GM15510 (cell line): Measurements from ENCODE around the gene AMBRA1.

Source experiments
- POLR2A ChIP-seq: IDR thresholded peaks from 3 replicates; pipeline ENCODE4 v1.6.1; 2011; ENCODE audit warnings: borderline replicate concordance; ENCODE audit not compliant: insufficient read length; ENCODE audit errors: extremely low read depth

AMBRA1 gene

DNA sequence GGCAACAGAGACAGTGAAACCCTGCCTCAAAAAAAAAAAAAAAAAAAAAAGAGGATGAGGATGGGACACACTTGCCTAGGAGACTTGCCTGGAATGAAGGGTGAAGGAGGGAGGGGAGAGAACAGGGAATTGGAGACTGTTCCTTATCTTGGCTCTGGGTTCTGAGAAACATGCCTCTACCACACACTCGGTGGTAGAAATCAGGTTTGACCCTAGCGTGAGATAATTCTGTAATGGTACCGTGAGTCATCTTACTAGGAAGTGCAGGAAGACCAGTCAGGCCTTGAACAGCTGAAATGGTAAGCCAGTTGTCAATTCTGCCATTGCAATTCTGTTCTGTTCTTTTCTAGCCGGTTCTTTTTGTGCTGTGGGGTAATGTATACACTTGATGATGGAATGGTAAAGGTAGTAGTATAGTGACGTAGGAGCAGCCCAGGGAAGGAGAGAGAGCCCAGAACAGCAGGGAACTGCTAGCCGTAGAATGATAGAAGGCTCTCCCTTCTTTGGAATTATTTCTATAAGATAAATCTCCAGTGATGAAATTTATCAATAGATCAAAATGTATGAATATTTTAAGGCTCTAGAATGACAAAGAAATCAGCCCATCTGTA is 3.9 kb upstream of the AMBRA1 start:
- TF ChIP-seq POLR2A: no peak

DNA sequence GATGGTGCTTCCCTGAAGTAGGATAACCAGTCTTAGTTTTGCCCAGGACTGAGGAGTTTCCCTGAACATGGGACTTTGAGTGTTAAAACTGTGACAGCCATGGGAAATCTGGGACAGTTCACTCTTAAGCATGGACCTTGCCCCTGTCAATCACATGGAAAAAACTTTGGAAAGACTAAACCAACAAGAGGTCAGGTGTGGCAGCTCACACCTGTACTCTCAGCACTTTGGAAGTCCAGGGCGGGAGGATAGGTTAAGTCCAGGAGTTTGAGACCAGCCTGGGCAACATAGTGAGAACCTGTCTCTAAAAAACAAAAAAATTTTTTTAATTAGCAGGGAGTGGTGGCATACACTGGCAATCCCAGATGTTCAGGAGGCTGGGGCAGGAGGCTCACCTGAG is 3.3 kb upstream of the AMBRA1 start:
- no peak for TF ChIP-seq POLR2A

DNA sequence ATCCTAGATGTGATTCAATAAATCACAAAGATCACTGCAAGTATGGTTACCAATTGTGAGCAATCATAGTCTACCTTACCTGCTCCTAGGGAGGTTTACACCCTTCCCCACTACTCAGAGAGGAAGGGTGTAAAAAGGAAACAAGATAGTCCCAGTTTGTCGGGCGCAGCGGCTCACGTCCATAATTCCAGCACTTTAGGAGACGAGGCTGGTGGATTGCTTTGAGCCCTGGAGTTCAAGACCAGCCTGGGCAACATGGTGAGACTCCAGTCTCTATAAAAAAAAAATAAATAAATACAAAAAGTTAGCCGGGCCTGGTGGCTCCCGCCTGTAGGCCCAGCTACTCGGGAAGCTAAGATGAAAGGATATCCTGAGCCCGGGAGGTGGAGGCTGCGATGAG is 962 bp upstream of the AMBRA1 start:
- TF ChIP-seq POLR2A: no peak

DNA sequence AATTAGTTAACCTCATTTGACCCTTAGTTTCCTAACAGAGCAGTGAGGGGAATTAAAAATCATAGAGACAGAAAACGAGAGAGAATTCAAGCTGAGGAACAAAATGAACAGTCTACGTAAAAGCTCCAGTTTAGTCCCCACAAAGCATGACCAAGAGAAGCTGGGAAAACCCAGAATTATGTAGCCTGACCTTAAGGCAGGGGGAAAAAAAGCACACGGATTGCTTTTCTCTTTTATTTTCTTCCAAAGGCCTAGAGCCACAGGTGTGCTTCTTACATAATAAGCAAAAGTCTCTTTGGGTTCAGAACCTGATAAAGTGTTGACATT is 514 bp upstream of the AMBRA1 start:
- no peak for TF ChIP-seq POLR2A

DNA sequence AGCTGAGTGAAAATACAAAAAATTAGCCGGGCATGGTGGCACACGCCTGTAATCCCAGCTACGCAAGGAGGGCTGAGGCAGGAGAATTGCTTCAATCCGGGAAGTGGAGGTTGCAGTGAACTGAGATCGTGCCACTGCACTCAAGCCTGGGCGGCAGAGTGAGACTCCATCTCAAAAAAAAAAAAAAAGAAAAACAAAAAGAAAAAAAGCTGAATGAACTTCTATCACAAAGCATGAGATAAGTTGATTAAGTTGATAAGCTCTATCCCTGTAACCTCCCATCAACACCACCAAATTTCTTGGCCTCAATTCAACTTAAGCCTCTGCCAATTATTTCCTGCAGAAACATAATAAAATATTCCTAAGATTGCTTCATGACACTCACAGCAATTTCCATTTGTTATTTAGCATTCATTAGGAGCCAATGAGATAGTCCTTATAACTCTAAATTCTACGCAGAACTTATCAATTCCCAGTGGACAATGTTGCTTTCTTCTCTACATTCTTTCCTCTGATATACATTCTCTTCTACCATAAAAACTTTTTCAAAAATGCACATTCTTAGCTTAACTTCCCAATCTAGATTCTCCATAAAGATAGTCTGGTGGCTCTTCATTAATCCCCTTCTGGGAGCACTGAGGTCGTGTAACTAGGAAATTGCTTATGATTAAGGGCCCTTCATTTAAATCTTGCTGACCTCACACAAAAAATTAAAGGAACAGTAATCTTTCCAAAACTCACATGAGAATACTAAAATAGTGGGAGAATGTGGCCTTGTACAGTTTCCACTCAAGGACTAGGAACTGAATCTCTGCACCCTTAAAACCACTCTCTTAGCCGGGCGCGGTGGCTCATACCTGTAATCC is 2.9 kb downstream of the AMBRA1 start:
- TF ChIP-seq POLR2A: no peak

DNA sequence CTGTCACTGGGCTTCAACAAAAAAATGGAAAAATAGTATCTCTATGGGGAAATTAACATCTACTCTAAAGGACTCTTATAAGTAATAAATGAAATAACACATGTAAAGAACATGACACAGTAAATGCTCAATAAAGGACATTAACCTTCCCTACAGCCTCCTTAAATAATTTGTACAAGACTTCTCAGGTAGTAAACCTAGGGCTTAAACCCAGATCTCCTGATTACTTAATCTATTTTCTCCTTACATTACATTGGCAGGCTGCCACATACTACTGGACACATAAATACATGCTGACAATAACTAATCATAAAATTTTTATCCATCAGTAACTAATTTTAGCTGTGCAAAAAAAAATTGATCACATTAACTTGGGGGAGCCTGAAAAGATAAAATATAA is 4.9 kb downstream of the AMBRA1 start:
- no peak for TF ChIP-seq POLR2A

DNA sequence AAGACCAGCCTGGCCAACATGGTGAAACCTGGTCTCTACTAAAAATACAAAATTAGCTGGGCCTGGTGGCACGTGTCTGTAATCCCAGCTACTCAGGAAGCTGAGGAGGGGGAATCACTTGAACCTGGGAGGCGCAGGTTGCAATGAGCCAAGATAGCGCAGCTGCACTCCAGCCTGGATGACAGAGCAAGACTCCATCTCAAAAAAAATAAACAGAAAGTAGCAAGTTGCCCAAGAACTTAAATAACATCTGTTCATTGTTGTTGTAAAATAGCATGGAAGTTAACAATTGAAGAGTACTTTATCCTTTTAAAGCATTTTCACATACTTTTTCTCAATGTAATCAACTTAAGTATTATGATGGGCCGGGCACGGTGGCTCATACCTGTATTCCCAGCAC is 5.7 kb downstream of the AMBRA1 start:
- no peak for TF ChIP-seq POLR2A

DNA sequence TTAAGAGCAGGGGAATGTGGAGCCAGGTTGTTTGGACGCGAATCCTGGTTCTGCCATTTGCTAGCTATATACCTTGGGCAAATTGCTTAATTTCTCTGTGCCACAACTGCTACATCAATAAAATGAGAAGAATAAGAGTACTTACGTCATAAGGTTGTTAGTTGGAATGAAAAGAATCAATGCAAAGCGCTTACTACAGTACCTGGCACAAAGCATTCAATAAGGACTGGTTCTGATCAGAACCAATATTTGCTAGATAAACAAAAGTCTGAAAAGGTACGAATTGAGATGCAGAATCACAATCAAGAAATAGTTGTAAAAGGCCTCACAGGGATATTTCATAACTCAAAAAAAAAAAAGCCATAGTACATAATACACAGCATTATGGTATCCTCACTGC is 11.2 kb downstream of the AMBRA1 start:
- TF ChIP-seq POLR2A: no peak

DNA sequence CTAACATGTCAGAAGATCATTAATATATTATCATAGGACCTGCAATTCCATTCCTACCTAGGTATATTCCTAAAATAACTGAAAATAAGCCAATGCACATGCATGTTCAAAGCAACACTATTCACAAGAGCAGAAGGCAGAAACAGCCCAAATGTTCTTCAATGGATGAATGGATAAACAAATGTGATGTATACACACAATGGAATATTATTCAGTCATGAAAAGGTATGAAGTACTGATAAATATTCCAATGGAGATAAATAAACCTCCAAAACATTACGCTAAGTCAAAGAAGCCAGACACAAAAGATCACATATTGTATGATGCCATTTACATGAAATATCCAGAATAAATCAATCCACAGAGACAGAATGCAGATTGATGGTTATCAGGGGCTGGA is 16.8 kb downstream of the AMBRA1 start:
- TF ChIP-seq POLR2A: no peak

DNA sequence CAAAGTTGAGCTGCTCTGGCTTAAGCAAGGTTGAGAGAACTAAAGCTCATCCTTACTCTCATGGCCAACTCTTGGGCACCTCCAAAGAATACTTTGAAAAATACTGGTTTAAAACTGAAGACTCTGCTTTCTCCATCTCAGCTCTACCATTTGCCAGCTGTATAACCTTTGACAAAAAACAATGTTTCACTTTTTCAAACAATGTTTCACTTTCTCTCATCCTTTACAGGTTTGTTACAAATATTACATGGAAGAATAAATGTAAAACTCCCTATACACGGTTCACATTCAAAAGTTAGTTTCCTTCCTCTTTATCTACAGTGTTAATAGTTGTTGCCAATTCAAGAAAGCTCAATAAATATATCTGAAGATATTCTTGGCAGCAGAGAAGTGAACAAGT is 19.2 kb downstream of the AMBRA1 start:
- no peak for TF ChIP-seq POLR2A

DNA sequence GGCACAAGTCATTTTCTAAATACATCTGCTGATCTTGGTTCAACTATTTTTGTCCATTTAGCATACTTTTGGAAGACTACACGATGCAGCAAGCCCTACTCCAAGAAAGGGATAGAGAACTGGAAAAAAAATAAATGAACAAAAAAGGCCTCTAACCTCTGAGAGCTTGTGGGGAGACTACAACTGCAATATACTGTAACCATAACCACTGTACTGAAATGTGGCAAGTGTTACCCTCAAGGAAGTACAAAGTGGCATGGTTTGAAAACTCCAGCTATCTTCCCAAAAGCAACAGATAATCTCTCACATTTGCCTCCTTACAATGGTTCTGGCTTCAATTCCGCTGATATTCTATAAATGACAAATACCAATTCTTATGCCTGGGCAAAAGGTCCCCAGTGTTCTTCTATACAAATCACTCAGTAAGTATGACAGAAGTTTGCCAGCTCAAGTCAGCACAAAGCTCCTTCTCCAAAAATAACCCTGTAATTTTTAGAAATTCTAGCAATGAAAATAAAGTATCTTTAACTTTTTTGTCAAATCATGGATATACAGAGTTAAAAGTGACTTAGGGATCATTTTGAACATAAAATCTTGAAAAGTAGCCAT is 22.9 kb downstream of the AMBRA1 start:
- no peak for TF ChIP-seq POLR2A

DNA sequence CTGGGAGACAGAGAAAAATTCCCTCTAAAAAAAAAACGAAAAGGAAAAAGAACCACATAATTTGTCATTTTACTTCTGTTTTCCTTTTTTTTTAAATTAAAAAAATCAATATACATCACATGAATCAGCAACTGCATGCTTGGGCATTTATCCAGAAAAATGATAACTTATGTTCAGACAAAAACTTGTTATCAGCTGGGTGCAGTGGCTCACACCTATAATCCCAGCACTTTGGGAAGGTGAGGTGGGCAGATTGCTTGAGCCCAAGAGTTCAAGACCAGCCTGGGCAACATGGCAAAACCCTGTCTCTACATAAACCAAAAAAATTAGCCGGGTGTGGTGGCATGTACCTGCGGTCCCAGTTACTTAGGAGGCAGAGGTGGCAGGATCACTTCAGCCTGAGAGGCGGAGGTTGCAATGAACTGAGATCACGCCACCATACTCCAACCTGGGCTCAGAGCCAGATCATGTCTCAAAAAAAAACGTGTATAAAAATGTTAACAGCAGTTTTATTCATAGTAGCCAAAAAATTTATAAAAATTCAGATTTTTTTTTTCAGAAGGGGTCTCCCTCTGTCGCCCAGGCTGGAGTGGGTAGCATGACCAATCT is 28.5 kb downstream of the AMBRA1 start:
- no peak for TF ChIP-seq POLR2A

DNA sequence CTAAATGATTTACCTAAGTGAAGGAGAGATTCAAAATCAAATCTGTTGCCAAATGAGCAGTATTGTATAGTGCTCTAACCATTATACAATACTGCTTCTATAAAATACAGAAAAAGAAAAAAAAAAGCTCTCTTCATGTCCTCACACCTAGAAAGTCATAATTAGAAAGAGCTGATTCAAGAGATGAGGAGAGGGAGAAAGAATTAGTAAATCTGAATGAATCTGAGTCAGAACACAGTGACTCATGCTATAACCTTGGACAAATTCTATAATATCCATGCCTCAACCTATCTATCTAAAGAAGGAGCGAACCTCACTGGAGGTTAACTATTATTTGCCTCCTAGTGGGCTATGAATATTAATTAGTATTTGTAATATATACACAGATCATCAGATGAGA is 29.4 kb downstream of the AMBRA1 start:
- TF ChIP-seq POLR2A: no peak

DNA sequence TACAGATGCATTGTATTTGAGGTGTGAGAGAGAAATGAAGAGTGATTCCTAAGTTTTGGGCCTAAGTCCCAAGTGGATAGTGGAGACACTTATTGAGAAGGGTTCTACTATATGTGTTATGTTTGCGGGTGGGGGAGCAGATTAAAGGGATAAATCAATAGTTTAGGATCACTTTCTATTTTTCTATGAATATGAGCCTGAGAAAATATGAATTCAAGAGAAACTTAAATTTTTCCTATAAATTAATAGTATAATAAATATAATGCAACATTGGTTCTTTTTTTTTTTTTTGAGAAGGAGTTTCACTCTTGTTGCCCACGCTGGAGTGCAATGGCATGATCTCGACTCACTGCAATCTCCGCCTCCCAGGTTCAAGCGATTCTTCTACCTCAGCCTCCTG is 31.3 kb downstream of the AMBRA1 start:
- no peak for TF ChIP-seq POLR2A

DNA sequence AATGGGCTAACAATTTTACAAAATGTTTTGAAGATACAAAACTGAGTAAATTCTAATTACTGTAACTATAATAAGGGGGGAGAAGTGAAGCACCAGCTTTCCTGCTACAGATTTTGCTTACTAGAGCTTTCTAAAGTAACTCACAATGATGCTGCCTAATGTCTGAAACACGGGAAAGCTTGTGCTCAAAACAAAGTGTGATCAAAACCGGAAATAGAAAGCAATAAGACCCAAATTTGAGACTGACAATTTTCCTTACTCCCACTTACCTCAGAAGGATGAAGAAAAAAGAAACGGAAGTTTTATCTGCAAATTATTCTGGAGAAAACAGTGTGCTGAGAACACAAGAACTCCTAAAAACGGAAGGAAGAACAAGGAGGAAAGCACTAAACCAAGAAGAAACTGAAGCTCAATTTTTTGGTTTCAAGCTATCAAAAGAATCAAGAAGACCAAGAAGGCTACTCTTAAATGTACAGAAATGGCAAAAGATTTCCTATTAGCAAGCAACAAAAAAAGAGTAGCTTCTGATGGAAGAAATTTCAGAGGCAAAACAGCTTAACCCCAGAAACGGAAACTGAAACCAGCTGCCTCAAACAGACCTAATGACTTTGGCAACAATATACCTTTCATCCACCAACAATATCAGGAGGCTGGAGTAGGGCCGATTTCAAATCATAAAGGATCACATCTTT is 33.4 kb downstream of the AMBRA1 start:
- TF ChIP-seq POLR2A: no peak
